ENCODE measurements around the gene FRMD5.
"Not testable (repeated sequence)": the region's sequence is repeated elsewhere in the genome, so short reads cannot be mapped to it uniquely, and the experiment has no call there.

The FRMD5 gene

GRCh38 chr15:43881245-43881644 lies 313.8 kb downstream of the FRMD5 start:
- no peak for FAIRE-seq

- FAIRE-seq = no peak
These were observed 314.5 kb downstream of the FRMD5 start for GRCh38 chr15:43880406-43881194.

- FAIRE-seq = no peak
These were observed 315.4 kb downstream of the FRMD5 start for GRCh38 chr15:43879386-43880355.

GRCh38 chr15:43878446-43878845 lies 316.6 kb downstream of the FRMD5 start:
- FAIRE-seq = no peak

GRCh38 chr15:43877371-43877770 lies 317.7 kb downstream of the FRMD5 start:
- no peak for FAIRE-seq

GRCh38 chr15:43876872-43877271 lies 318.2 kb downstream of the FRMD5 start:
- FAIRE-seq = no peak

- no peak for FAIRE-seq
These were observed 321.4 kb downstream of the FRMD5 start for GRCh38 chr15:43873651-43874050.

GRCh38 chr15:43872416-43873020 lies 322.6 kb downstream of the FRMD5 start:
- FAIRE-seq = peak; percentile 59

GRCh38 chr15:43871835-43872234 lies 323.2 kb downstream of the FRMD5 start:
- no peak for FAIRE-seq

GRCh38 chr15:43868406-43868805 lies 326.7 kb downstream of the FRMD5 start:
- no peak for FAIRE-seq

- no peak for FAIRE-seq
These were observed 328.0 kb downstream of the FRMD5 start for GRCh38 chr15:43867096-43867495.

- not testable (repeated sequence) for FAIRE-seq
These were observed 328.4 kb downstream of the FRMD5 start for GRCh38 chr15:43866636-43867035.

- FAIRE-seq = no peak
These were observed 335.5 kb downstream of the FRMD5 start for GRCh38 chr15:43859546-43859945.

- FAIRE-seq = no peak
These were observed 340.3 kb downstream of the FRMD5 start for GRCh38 chr15:43854801-43855200.

GRCh38 chr15:43852607-43853006 lies 342.5 kb downstream of the FRMD5 start:
- FAIRE-seq = no peak

GRCh38 chr15:43851251-43851650 lies 343.8 kb downstream of the FRMD5 start:
- FAIRE-seq = no peak

- FAIRE-seq = no peak
These were observed 349.6 kb downstream of the FRMD5 start for GRCh38 chr15:43845421-43845820.

GRCh38 chr15:43832485-43832884 lies 362.6 kb downstream of the FRMD5 start:
- FAIRE-seq = not testable (repeated sequence)

- not testable (repeated sequence) for FAIRE-seq
These were observed 363.5 kb downstream of the FRMD5 start for GRCh38 chr15:43831519-43832052.

GRCh38 chr15:43830691-43831275 lies 364.3 kb downstream of the FRMD5 start:
- FAIRE-seq = not testable (repeated sequence)

GRCh38 chr15:43829951-43830540 lies 365.0 kb downstream of the FRMD5 start:
- not testable (repeated sequence) for FAIRE-seq

GRCh38 chr15:43828061-43828657 lies 366.9 kb downstream of the FRMD5 start:
- no peak for FAIRE-seq
